ENCODE results near the gene MTLN. TPM values are rescaled to one million over a fixed set of nuclear protein-coding genes. Genes with fewer than 3 reads are reported as not detected.

Gene MTLN
- total and polyA plus RNA-seq, 2 donors (not counting 1 experiment from before 2014, with no cell fraction given): 12.3 to 51.9 TPM

GRCh38 chr2:110216803-110217202 is 4.5 kb upstream of the MTLN start:
- Histone ChIP-seq H3K27ac (ENCODE audit: insufficient read depth, low read length) (no peak overlapping the region), H3K4me1 (ENCODE audit: control insufficient read depth, extremely low read depth, insufficient read depth, low read length) (no peaks in the 10 kb centered on the region), H2AFZ (ENCODE audit: low read length) (no peak overlapping the region), H3K36me3 (ENCODE audit: control insufficient read depth, insufficient read depth, low read length) (no peaks in the 10 kb centered on the region), H3K79me2 (ENCODE audit: control insufficient read depth, insufficient read depth, low read length) (peaks cover 5% of the 10 kb centered on the region), H4K20me1 (ENCODE audit: control insufficient read depth, extremely low read depth, insufficient read depth, low read length) (no peaks in the 10 kb centered on the region), H3K4me3 (replicated peaks in 1 of 4; ENCODE audit: control extremely low read depth in 1 of 4, insufficient read depth in 1 of 4, low read depth in 3 of 4, low read length in 4 of 4) (no peak overlapping the region), H3K27me3 (ENCODE audit: control insufficient read depth, insufficient read depth, low read length) (peaks cover 24% of the 10 kb centered on the region), H3K4me2 (ENCODE audit: extremely low read depth, insufficient read depth, low read length) (no peak overlapping the region), H3K9me3 (ENCODE audit: control insufficient read depth, insufficient read depth, low read depth, low read length) (no peaks in the 10 kb centered on the region), H3K9ac (ENCODE audit: insufficient read depth, low read length) (no peak overlapping the region)
- peak in 1 of 2 donors; percentile 18 for DNase-seq (ENCODE audit: low read depth in 2 of 2)
- TF ChIP-seq EZH2 (IDR thresholded peaks at IDR 0.05; ENCODE audit: low read length, missing control alignments): no peak
- TF ChIP-seq CTCF (conservative IDR thresholded peaks at IDR 0.05 in 1 of 2, IDR thresholded peaks at IDR 0.05 in 1 of 2; ENCODE audit: low read depth in 1 of 2, low read length in 2 of 2): no peak

GRCh38 chr2:110216199-110216598 is 3.9 kb upstream of the MTLN start:
- no peaks in the 10 kb centered on the region for H4K20me1 ChIP-seq (ENCODE audit: control insufficient read depth, extremely low read depth, insufficient read depth, low read length)
- no peaks in the 10 kb centered on the region for H3K36me3 ChIP-seq (ENCODE audit: control insufficient read depth, insufficient read depth, low read length)
- no peaks in the 10 kb centered on the region for H3K9me3 ChIP-seq (ENCODE audit: control insufficient read depth, insufficient read depth, low read depth, low read length)
- no peak for DNase-seq (ENCODE audit: low read depth in 2 of 2)
- H3K4me2 ChIP-seq (ENCODE audit: extremely low read depth, insufficient read depth, low read length): no peak overlapping the region
- H3K4me3 ChIP-seq (replicated peaks in 1 of 4; ENCODE audit: control extremely low read depth in 1 of 4, insufficient read depth in 1 of 4, low read depth in 3 of 4, low read length in 4 of 4): no peak overlapping the region
- H3K9ac ChIP-seq (ENCODE audit: insufficient read depth, low read length): no peak overlapping the region
- peaks cover 7% of the 10 kb centered on the region for H3K79me2 ChIP-seq (ENCODE audit: control insufficient read depth, insufficient read depth, low read length)
- H3K4me1 ChIP-seq (ENCODE audit: control insufficient read depth, extremely low read depth, insufficient read depth, low read length): no peaks in the 10 kb centered on the region
- peaks cover 24% of the 10 kb centered on the region for H3K27me3 ChIP-seq (ENCODE audit: control insufficient read depth, insufficient read depth, low read length)
- H3K27ac ChIP-seq (ENCODE audit: insufficient read depth, low read length): no peak overlapping the region
- TF ChIP-seq EZH2 (IDR thresholded peaks at IDR 0.05; ENCODE audit: low read length, missing control alignments): no peak
- no peak for TF ChIP-seq CTCF (conservative IDR thresholded peaks at IDR 0.05 in 1 of 2, IDR thresholded peaks at IDR 0.05 in 1 of 2; ENCODE audit: low read depth in 1 of 2, low read length in 2 of 2)
- no peak overlapping the region for H2AFZ ChIP-seq (ENCODE audit: low read length)

- Histone ChIP-seq H3K27me3 (ENCODE audit: control insufficient read depth, insufficient read depth, low read length) (peaks cover 24% of the 10 kb centered on the region), H3K4me2 (ENCODE audit: extremely low read depth, insufficient read depth, low read length) (no peak overlapping the region), H3K9me3 (ENCODE audit: control insufficient read depth, insufficient read depth, low read depth, low read length) (no peaks in the 10 kb centered on the region), H3K79me2 (ENCODE audit: control insufficient read depth, insufficient read depth, low read length) (peaks cover 7% of the 10 kb centered on the region), H4K20me1 (ENCODE audit: control insufficient read depth, extremely low read depth, insufficient read depth, low read length) (no peaks in the 10 kb centered on the region), H3K4me3 (replicated peaks in 1 of 4; ENCODE audit: control extremely low read depth in 1 of 4, insufficient read depth in 1 of 4, low read depth in 3 of 4, low read length in 4 of 4) (no peak overlapping the region), H3K4me1 (ENCODE audit: control insufficient read depth, extremely low read depth, insufficient read depth, low read length) (no peaks in the 10 kb centered on the region), H3K9ac (ENCODE audit: insufficient read depth, low read length) (no peak overlapping the region), H3K27ac (ENCODE audit: insufficient read depth, low read length) (no peak overlapping the region), H3K36me3 (ENCODE audit: control insufficient read depth, insufficient read depth, low read length) (no peaks in the 10 kb centered on the region), H2AFZ (ENCODE audit: low read length) (no peak overlapping the region)
- no peak for TF ChIP-seq EZH2 (IDR thresholded peaks at IDR 0.05; ENCODE audit: low read length, missing control alignments)
- no peak for TF ChIP-seq CTCF (conservative IDR thresholded peaks at IDR 0.05 in 1 of 2, IDR thresholded peaks at IDR 0.05 in 1 of 2; ENCODE audit: low read depth in 1 of 2, low read length in 2 of 2)
- DNase-seq (ENCODE audit: low read depth in 2 of 2): no peak
Measured at GRCh38 chr2:110215566-110216158, 3.3 kb upstream of the MTLN start.

Data from fibroblast of lung (primary cell).